Progenitor cell of endocrine pancreas (in vitro differentiated cells): ENCODE data around the gene PRKCB. TPM values are rescaled to one million over a fixed set of nuclear protein-coding genes. Genes with fewer than 3 reads are reported as not detected.

Experiments
- DNase-seq: peaks from one replicate; pipeline ENCODE4 v3.0.0; 2021; ENCODE audit warnings: low spot score; ENCODE audit not compliant: unreplicated experiment
- H3K27ac Mint-ChIP-seq: 2 replicates; pipeline ENCODE4 v1.8.0; 2021; ENCODE audit warnings: mild to moderate bottlenecking, moderate library complexity, mixed read lengths
- H3K27me3 Mint-ChIP-seq: 2 replicates; pipeline ENCODE4 v1.8.0; 2021; ENCODE audit warnings: mixed read lengths
- H3K36me3 Mint-ChIP-seq: 2 replicates; pipeline ENCODE4 v1.8.0; 2022; ENCODE audit warnings: mixed read lengths; ENCODE audit not compliant: insufficient read depth
- H3K4me1 Mint-ChIP-seq: 2 replicates; pipeline ENCODE4 v1.8.0; 2021; ENCODE audit warnings: low read depth, mixed read lengths
- H3K4me3 Mint-ChIP-seq: 2 replicates; pipeline ENCODE4 v1.8.0; 2021; ENCODE audit warnings: low read depth, mild to moderate bottlenecking, moderate library complexity, mixed read lengths
- H3K9me3 Mint-ChIP-seq: 2 replicates; pipeline ENCODE4 v1.8.0; 2021; ENCODE audit warnings: low read depth, mixed read lengths
- total RNA-seq: library from RNA; stranded (reverse); gene quantifications from 2 replicates; pipeline ENCODE4 v1.2.1, GENCODE V29; 2021
- TF ChIP-seq, protein P1 (sequence below): fragments of 200-600 bp; sonication (generic); IDR thresholded peaks from one replicate; pipeline ENCODE4 v1.5.0; 2021; ENCODE audit warnings: antibody characterized with exemption, mild to moderate bottlenecking; ENCODE audit not compliant: unreplicated experiment

PRKCB gene
- total RNA-seq, 1 donor from 2014 or later = 0.36 TPM

DNA sequence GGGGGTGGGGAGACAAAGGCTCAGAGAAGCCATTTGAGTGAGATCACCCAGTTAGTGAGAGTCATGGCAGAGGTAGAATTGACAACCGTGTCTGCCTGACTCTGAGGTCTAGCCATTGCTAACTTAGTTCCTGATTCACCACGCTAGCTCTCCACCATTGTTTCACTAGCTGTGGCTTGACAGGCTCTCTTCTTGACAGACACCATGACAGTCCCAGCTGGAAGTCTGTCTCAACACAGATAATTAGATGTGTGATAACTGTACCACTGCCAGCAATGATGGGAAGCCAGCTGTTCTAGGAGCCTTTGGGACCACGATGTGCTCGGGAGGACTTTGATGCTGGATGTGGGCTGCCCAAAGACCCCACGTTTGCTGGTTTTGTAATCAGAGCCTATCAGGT lies 249.9 kb downstream of the PRKCB start:
- Mint-ChIP-seq H3K4me1 (no peaks in the 10 kb centered on the region), H3K27ac (no peak overlapping the region), H3K27me3 (peaks cover 3% of the 10 kb centered on the region), H3K9me3 (peaks cover 5% of the 10 kb centered on the region), H3K4me3 (no peak overlapping the region), H3K36me3 (no peaks in the 10 kb centered on the region)
- no peak for DNase-seq
- TF ChIP-seq, protein P1, sequence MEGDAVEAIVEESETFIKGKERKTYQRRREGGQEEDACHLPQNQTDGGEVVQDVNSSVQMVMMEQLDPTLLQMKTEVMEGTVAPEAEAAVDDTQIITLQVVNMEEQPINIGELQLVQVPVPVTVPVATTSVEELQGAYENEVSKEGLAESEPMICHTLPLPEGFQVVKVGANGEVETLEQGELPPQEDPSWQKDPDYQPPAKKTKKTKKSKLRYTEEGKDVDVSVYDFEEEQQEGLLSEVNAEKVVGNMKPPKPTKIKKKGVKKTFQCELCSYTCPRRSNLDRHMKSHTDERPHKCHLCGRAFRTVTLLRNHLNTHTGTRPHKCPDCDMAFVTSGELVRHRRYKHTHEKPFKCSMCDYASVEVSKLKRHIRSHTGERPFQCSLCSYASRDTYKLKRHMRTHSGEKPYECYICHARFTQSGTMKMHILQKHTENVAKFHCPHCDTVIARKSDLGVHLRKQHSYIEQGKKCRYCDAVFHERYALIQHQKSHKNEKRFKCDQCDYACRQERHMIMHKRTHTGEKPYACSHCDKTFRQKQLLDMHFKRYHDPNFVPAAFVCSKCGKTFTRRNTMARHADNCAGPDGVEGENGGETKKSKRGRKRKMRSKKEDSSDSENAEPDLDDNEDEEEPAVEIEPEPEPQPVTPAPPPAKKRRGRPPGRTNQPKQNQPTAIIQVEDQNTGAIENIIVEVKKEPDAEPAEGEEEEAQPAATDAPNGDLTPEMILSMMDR = no peak

DNA sequence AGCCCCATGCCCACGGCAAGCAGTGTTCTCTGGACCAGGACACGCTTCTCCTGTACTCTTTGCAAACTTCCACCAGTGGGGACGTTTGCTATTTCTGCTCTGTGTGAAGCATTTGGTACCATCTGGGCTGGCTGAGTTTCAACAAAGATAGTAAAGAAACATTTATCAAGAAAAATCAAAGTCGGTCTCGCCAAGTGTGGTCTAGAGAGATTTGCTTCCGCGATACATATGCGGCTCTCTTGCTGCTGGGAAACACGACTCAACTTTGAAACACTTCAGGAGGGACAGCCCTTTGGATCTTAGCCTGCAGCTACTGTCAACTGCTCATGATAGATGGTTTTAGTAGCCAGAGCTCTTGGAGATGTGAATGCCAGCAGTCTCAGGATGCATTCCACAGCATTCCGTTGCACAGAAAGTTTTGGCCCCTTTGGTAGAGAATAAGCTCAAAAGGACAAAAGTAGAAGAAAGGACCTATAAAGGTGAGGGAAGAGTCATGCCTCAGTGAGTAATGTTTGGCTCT lies 252.2 kb downstream of the PRKCB start:
- H3K4me3 Mint-ChIP-seq = no peak overlapping the region
- H3K4me1 Mint-ChIP-seq = no peaks in the 10 kb centered on the region
- H3K27ac Mint-ChIP-seq = no peak overlapping the region
- peaks cover 17% of the 10 kb centered on the region for H3K9me3 Mint-ChIP-seq
- peaks cover 5% of the 10 kb centered on the region for H3K27me3 Mint-ChIP-seq
- TF ChIP-seq, protein P1 = no peak
- no peak for DNase-seq
- H3K36me3 Mint-ChIP-seq = no peaks in the 10 kb centered on the region

- peaks cover 5% of the 10 kb centered on the region for H3K27me3 Mint-ChIP-seq
- H3K4me1 Mint-ChIP-seq = no peaks in the 10 kb centered on the region
- TF ChIP-seq, protein P1 = no peak
- no peak overlapping the region for H3K4me3 Mint-ChIP-seq
- H3K36me3 Mint-ChIP-seq = no peaks in the 10 kb centered on the region
- peaks cover 17% of the 10 kb centered on the region for H3K9me3 Mint-ChIP-seq
- H3K27ac Mint-ChIP-seq = no peak overlapping the region
- no peak for DNase-seq
Measured at GRCh38 chr16:24088767-24089166, 253.0 kb downstream of the PRKCB start.

- H3K36me3 Mint-ChIP-seq = no peaks in the 10 kb centered on the region
- no peaks in the 10 kb centered on the region for H3K4me1 Mint-ChIP-seq
- H3K27me3 Mint-ChIP-seq = peaks cover 2% of the 10 kb centered on the region
- H3K27ac Mint-ChIP-seq = no peak overlapping the region
- H3K4me3 Mint-ChIP-seq = no peak overlapping the region
- H3K9me3 Mint-ChIP-seq = peaks cover 17% of the 10 kb centered on the region
- no peak for DNase-seq
- TF ChIP-seq, protein P1 = no peak
Measured at GRCh38 chr16:24091125-24091524, 255.3 kb downstream of the PRKCB start.

DNA sequence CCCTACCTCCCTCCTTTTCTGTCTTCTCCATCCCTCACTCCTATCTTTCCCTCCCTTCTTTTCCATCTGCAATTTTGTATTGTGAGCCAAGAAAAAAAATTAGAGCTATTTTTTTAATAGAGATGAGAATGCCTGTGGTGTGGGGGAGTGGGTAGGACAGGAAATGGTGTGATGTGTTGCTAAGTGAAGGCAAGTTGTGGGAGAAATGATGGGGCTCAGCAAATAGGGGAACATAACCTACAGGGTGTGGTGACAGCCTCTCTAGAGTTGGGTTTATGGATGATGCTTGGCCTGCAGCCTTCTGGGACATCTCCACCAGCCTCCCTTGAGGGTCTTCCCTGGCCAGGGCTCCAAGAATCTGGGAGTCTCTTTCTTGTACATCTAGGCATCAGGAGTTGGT lies 257.3 kb downstream of the PRKCB start:
- H3K27ac Mint-ChIP-seq = no peak overlapping the region
- H3K4me3 Mint-ChIP-seq = no peak overlapping the region
- peaks cover 17% of the 10 kb centered on the region for H3K9me3 Mint-ChIP-seq
- H3K4me1 Mint-ChIP-seq = no peaks in the 10 kb centered on the region
- TF ChIP-seq, protein P1 = no peak
- H3K27me3 Mint-ChIP-seq = peaks cover 2% of the 10 kb centered on the region
- DNase-seq = no peak
- H3K36me3 Mint-ChIP-seq = no peaks in the 10 kb centered on the region
